ENCODE results near the gene FUT9.

- TF ChIP-seq, protein P1, sequence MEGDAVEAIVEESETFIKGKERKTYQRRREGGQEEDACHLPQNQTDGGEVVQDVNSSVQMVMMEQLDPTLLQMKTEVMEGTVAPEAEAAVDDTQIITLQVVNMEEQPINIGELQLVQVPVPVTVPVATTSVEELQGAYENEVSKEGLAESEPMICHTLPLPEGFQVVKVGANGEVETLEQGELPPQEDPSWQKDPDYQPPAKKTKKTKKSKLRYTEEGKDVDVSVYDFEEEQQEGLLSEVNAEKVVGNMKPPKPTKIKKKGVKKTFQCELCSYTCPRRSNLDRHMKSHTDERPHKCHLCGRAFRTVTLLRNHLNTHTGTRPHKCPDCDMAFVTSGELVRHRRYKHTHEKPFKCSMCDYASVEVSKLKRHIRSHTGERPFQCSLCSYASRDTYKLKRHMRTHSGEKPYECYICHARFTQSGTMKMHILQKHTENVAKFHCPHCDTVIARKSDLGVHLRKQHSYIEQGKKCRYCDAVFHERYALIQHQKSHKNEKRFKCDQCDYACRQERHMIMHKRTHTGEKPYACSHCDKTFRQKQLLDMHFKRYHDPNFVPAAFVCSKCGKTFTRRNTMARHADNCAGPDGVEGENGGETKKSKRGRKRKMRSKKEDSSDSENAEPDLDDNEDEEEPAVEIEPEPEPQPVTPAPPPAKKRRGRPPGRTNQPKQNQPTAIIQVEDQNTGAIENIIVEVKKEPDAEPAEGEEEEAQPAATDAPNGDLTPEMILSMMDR (IDR thresholded peaks at IDR 0.05), result no peak
- TF ChIP-seq ZFX (IDR thresholded peaks at IDR 0.05; ENCODE audit: borderline replicate concordance), result no peak
Observed at GRCh38 chr6:96152114-96152708, 136.4 kb downstream of the FUT9 start.
